D341Med (cell line): ENCODE results near the gene SYT2.
A peak's percentile ranks its signal among the peaks of the same experiment; 100 is the strongest.
"Not testable (repeated sequence)": the region's sequence is repeated elsewhere in the genome, so short reads cannot be mapped to it uniquely, and the experiment has no call there.

ENCODE experiments used
- DNase-seq: peaks from one replicate; pipeline ENCODE4 v3.0.0; 2012; ENCODE audit warnings: low spot score

Gene SYT2

DNA sequence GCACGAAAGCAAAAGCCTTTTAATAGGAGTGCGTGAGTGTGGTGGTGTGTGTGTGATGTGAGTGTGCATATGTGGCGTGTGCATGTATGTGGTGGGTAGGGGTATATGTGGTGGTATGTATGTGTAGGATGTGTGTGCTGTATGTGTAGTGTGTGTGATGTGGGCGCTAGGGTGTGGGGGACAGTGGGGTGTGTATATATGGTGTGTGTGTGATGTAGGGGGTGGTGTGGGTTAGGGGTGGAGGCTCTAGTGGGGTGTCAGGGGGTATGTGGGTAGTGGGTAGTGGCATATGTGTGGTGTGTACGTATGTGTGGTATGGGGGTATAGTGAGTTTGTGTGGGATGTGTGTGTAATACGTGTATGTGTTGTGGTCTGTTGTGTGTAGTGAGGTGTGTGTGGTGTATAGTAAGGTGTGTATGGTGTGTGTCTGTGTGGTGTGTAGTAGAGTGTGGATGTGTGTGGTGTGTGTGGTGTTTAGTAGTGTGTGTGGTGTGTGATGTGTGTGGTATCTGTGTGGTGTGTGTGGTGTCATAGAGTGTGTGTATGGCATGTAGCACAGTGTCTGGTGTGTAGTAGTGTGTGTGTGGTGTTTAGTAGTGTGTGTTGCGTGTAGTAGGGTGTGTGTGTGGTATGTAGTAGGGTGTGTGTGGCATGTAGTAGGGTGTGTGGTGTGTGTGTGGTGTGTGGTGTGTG is 86.0 kb downstream of the SYT2 start:
- DNase-seq = no peak

DNA sequence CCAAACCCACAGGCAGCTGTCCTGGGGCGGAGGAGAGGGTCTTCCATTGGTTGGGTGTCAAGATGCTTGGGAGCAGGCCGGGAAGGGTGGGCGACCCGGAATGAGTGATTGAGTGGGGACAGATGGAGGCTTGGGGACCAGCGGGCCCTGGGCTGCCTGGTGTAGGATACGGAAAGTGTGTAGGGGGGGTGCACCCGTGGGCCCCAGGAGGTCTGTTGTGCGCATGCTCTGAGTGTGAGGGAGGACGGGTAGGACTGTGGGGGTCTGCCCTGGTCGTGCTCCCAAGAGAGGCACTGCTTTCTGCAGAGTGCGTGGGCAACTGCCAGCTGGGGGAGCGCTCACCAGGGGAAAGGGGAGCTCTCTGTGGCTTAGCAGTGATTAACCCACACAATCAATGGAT is 86.8 kb downstream of the SYT2 start:
- DNase-seq = not testable (repeated sequence)

DNA sequence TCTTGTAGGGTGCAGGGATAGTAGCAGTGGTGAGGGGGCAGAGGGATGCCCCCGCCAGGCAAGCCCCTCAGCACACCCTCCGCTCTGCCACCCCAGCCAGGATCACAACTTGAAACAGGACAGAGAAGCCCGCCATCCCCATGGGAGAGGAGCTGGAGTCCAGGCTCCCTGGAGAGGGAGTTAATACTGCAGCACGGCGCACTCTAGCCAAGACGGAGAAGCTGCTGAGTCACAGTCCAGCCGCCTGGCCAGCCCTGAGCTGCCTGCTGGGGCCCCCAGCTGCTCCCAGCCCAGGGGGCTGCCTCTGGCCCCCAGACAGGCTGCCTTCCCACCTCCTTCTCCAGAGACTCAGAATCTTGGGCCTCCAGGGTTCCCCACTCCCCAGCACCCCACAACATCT is 87.2 kb downstream of the SYT2 start:
- peak; percentile 62 for DNase-seq

DNA sequence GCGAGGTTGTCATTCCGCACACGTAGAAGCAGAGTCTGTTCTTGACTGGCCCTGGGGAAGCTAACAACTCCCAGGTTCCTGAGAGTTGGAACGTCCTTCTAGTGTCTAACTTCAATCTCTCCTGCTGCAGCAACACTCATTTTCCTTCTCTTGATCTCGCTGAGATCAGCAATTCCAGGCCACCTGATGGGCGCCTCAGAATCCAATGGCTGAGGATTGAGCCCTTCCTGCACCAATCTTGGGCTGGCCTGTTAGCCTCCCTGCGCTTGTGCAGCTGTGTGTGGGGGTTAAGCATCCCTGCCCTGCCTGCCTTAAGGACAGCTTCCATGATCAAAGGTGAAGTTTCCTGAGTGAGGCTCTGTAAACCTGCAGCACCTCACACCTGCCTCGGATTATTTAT is 87.9 kb downstream of the SYT2 start:
- DNase-seq = no peak

DNA sequence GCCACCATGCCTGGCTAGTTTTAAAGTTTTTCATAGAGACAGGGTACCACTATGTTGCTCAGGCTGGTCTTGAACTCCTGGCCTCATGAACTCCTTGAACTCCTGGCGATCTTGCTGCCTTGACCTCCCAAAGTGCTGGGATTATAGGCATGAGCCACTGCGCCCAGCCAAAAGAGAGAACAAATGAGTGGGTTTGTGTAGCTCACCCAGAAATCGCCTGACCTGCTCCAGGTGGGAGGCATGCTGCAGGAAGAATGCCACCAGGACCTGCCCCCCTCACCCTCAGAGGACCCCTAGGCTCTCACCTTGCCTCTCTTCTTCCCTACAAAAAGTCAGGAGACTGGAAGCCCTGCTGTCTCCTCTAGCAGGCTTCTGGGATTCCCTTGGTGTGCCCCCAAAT is 88.8 kb downstream of the SYT2 start:
- no peak for DNase-seq

DNA sequence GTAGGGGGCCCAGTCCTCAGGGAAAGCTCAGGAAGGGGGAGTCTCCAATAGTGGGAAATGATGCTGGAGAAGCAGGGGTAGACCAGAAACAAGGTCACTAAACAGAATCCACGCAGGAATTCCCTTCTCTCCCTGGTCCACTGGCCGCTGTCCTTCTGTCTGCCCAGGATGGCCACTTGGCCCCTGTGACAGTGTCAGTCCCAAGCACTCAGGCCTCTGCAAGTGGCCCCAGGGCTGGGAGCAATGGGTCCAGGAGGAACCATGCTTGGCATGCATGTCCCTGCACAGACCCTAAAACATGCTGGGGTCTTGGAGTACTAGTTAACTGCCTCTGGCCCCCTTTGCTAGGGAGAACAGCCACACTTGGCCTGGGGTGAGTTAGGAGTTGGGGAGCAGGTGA is 90.2 kb downstream of the SYT2 start:
- DNase-seq = not testable (repeated sequence)

DNA sequence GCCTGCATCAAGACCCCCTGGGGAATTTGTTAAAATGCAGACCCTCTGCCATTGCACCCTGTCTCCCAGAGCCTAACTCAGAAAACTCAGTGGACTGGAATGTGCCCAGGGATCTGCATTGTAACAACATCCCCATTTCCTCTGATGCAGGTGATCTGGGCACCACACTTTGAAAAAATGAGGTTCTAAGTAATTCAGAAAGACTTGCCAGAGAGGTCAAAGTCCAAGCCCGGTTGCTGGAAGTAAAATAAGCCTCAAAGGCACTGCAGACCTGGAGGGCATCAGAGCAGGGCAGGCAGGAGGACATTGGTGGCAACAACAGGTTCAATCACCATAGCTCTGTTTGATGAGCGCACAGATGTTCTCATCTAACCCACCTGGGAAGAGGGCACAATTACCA is 90.7 kb downstream of the SYT2 start:
- DNase-seq = no peak

DNA sequence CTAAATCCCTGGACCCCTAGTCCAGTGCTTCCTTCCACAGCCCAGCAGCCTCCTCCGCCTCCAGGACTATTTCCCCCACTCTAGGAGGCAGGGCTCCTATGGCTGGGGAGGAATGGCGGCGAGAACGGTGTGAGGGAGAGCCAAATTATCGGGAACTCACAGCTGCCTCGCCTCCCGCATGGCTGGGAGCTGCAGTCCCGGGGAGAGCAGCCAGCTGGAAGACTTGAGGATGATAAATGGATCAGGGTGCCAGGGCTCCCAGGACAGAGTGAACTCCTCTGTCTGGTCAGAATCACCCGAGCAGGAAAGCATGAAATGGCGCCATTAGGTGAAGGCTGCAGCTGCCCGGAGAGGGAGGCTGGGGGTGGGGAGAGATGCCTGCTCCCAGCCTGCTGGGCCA is 91.2 kb downstream of the SYT2 start:
- DNase-seq = not testable (repeated sequence)

DNA sequence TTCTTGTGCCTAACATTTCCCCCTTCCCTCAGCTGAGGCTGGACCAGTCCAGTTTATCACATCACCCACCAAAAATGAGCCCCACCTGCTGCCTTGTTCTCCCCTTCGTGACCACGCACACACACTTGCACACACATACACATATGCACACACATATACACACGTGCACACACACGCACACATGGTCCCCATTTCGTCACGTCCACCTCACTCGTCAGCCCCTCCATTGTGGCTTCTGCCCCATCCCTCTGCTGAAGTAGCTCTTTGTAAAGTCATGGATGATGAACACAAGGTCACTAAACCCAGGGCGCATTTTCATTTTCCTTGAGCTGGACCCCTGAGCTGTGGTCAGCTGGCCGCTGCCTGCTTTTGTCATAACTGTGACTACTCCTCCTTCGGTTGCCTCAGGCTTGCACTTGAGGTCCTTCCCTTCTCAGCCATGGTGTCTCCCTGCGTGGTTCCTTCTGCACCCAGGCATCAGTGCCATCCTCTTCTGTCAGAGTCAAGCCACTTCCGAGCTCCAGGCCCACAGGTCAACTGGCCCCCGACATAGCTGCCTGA is 93.8 kb downstream of the SYT2 start:
- no peak for DNase-seq

DNA sequence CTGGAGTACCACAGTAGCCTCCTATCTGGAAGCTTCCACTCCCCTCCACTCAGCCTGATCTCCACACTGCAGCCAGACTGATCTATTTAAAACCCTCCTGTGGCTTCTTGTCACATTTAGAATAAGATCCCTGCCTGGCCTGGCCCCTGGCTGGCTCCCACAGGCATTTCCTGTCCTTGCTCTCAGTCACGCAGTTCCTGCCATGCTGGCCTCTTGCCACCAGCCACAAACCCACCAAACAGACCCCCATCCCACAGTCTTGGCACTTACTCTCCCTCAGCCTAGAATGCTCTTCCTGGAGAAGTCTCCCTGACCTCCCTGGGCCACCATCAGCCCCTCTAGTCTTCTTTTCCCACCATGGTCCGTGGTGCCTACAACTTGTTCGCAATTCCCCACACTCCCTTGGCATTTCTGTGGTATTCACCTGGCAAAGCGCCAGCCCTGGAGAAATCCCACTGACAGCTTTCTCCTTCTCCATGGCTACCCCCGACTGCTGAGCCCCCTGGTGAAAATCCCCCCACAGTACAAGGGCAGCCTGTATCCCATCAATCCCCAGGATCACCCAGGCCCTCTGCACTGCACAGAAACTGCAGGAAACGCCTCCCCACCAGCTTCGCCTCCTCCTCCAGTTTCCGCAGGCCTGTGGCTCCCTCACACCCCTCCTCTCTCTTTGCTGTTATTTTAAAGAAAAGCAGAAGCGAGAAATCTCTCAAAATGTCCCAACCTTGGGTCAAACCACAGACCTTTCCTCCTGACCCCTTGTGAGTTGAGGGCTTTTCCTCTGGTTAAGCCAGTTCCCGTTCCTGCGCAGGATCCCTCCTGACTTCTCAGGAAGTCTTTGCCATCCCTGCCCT is 94.5 kb downstream of the SYT2 start:
- DNase-seq = no peak

DNA sequence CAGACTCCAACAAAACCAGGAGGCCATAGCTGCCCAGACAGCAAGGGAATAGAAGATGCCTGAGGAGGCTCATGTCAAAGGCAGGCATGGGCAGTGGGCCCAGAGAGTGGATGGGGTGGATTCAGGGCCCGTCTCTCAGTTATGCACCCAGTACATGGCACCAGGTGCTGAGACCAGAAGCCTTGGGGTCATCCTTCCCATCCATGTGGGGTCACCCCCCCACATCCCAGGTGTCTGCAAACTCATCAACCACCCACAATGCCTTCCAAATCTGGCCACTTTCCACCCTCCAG is 95.1 kb downstream of the SYT2 start:
- not testable (repeated sequence) for DNase-seq

DNA sequence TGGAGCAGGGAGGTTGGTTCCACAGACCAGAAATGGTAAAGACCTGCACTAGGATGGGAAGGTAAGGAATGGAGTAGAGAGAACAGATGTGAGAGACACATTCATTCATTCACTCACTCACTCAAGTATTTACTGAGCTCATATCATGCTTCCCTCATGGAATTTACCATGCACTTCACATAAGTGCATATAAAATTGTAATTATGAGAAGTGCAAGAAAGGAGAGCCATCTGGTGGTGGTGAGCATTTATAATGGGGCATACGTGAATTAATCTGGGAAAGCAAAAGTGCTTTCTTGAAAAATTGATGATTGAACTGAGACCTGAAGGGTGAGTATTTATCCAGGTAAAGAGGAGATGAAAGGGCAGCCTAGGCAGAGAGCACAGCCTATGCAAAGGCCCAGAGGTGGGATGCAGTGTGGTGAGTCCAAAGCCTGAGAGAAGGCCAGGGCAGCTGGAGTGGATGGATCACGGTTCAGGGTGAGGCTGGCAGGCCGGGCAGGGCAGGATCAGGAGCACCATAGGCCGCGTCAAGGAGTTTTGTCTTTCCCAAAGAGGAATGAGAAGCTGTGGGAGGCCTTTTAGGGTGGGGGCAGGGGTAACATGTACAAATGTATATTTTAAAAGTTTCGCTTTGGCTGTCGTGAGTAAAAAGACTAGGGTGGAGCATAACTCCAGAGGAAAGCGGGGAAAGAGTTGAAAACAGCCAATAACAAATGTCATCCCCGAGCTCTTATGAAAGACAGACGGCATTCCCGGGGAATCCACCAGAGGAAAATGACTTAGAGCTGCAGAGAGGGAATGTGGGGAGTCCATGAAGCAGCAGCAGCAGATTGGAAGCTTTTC is 95.7 kb downstream of the SYT2 start:
- DNase-seq = not testable (repeated sequence)

DNA sequence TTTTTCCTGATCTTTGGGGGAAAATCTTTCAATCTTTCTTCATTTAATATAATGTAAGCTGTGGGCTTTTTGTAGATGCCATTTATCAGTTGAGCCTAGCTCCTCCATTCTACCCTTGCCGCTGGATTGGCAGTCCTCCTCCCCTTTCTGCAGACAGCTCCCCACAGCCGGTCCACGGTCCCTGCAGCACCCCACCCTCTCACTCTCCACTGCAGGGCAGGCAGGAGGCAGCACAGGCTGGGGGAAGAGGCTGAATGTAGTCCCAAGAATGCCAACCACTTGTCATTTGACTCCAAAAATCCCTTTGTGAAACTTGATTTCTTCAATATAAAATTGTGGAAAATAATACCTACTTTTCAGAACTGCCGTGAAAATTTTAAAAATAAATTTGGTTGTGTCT is 96.7 kb downstream of the SYT2 start:
- no peak for DNase-seq

DNA sequence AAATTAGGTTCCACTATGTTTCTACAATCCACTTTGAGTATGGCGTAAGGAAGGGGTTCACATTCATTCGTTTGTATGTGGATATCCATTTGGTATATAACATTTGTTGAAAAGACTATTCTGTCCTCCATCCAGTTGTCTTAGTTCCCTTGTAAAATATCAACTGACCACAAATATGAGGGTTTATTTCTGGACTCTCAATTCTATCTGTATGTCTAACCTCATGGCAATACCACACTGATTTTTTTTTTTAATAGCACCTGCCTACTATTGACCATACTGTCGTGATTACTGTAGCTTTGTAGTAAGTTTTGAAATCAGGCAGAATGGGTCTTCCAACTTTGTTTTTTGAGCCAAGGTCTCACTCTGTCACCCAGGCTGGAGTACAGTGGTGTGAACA is 98.2 kb downstream of the SYT2 start:
- DNase-seq = not testable (repeated sequence)

DNA sequence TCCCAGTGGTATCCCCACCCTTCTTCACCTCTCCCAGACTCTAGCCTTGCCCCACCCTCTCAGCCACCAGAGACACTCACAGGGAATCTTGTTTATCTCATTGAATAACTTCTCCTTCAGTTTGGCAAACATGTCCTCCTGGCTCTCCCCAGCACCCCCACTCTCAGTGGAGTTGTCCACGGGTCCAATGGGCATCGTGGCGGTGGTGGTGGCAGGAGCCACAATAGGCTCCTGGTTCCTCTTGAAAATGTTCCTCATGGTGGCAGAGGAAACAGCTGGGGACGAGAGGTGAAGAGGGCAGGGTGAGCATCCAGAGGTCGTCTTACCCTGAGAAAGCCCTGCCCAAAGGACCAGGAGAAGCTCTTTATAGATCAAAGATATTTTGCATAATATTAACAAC is 104.7 kb downstream of the SYT2 start:
- no peak for DNase-seq

DNA sequence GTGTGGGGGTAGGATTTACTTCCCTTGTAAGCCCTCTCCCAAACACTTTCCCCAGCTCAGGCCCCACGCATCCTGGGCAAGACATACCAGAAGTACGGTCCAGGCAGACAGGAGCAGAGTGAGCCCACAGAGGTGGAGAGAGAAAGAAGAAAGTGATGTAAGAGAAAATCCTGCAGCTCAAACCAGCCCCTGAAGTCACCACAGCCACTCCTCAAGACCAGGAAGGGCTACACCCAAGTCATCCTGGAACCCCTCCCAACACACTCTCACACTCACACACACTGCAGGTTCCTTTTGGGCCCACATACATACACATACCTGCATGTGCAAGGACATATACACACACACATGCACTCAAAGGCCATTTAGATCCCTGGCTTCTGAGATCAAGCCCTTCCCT is 106.8 kb downstream of the SYT2 start:
- no peak for DNase-seq

DNA sequence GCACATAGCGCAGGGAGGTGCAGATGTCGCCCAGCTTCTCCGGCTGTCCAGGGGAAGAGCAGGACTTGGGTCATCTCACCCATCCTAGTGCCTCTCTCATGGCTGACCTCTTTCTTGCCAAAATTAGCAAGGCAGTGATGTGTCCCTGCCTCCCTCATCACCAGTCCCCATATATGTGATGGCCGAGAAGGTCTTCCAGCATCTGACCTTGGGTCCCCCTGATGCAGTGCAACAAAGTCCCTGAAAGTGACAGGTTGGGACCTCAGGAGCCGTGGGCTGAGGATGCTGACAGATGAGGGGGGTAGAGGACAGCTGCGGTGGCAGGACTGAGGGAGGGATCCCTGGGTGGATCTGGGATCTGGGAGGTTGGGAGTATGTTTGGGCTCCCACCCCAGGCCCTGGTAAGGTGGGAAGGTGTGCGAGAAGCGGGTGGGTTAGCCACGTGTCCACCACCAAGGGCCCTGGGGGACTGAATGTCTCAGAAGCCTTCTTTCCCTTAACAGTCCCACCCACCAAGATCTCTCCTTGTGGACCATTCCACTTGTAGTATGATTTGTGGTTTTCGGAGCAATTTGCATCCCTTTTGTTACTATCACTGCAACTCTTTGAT is 109.7 kb downstream of the SYT2 start:
- no peak for DNase-seq

DNA sequence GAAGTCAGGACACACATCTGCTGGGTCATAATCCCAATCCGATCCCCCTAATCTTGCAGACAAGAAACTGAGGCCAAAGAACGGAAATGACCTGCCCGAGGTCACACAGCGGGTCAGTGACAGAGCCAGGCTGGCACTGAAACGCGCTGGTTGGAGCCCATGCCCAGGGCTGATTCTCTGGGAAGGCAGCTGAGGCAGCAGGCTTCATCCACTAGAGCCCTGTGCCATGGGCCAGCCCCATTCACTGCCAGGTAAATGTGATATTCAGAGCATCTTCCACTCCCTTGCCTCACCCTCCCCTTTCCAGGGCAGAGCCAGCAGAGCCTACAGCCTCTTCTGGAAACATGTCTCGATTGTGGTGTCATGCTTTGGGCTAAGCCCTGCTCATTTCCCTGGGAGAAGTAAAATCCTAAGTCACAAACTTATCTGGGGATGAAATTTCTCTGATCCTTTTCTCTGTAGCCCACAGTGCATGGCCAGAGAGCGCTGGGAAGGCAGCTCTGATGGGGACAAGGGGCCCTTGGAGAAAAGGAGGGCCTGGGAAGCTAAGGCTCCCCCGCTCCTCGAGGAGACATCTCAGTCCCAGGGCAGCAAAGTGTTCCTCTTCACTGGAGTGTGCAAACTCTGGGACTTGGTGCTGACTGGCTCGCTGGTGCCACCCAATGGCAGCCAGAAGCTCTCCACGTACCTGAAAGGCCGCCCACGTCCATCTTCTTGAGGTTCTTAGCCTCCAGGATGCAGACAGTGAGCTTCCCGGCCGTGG is 110.4 kb downstream of the SYT2 start:
- DNase-seq = peak; percentile 83

DNA sequence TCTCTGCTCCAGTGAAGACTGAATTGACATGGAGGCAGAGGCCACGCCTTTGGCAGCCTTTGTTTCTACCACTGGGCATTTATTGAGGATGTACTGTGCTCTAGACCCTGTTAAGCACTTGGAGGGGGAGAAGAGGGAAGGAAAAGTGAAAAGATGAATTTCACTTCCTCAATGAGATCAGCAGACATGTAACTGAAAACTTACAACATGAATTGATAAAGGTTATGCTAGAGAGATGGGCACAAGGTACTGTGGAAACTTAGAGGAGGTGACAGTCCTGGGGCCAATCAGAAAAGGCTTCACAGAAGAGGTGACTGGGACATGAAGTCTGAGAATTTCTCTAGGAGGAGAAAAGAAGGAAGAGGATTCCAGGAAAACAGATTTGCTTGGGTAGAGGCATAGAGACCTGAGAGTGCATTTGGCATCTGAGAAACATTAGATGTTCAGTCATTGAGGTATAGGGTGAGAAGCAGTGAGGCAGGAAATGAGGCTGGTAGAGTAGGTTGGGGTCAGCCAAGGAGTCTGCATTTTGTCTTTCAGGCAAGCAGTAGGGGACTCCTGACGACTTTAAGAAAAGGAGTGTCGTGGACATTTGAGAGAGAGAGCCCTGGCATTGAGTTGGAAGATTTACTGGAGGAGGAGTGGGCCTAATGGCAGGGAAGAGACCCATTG is 113.0 kb downstream of the SYT2 start:
- DNase-seq = no peak

DNA sequence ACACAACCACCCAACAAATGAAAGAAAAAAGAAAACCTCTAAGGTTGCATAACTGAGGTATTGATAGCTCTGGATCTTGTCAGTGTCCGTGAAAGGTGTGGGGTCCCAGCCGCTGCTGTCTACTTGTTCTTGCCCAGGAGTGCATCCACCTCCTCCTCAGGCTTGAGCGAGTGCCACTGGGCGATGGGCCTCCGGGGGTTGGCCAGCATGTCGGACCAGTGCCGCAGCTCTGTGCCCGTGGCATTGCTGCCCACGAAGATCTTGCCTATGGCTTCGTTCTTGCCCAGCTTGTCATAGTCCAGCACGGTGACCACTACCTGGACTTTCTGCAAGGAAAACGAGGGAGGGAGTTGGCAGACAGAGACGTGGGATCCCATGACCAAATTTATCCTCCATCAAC is 113.6 kb downstream of the SYT2 start:
- DNase-seq = no peak

DNA sequence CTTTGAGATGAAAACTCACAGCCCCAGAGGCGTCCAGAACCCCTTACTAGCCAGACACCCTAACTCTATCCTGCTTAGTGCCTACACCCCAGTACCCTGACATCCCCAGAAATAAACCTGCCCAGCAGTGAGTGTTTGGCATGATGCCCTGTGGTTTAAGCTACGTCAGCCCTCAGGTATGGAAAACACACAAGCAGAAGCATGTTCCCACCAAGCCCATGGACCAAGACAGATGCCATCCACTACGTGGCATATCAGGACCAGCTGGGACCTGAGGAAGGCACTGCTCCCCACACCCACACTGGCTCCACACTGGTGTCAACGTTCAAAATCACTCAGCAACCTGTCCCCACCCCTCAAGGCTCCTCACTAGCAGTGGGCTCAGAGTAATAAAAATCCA is 116.4 kb downstream of the SYT2 start:
- DNase-seq = no peak
